ENCODE data around the gene ZNF341. TPM values are rescaled to one million over a fixed set of nuclear protein-coding genes. Genes with fewer than 3 reads are reported as not detected.

Gene ZNF341
- total and polyA plus RNA-seq, 9 of the 15 experiments (the other 6 are each of a cell fraction or from before 2014, with no cell fraction given) = 0.08 to 2.6 (median 1.0) TPM

DNA sequence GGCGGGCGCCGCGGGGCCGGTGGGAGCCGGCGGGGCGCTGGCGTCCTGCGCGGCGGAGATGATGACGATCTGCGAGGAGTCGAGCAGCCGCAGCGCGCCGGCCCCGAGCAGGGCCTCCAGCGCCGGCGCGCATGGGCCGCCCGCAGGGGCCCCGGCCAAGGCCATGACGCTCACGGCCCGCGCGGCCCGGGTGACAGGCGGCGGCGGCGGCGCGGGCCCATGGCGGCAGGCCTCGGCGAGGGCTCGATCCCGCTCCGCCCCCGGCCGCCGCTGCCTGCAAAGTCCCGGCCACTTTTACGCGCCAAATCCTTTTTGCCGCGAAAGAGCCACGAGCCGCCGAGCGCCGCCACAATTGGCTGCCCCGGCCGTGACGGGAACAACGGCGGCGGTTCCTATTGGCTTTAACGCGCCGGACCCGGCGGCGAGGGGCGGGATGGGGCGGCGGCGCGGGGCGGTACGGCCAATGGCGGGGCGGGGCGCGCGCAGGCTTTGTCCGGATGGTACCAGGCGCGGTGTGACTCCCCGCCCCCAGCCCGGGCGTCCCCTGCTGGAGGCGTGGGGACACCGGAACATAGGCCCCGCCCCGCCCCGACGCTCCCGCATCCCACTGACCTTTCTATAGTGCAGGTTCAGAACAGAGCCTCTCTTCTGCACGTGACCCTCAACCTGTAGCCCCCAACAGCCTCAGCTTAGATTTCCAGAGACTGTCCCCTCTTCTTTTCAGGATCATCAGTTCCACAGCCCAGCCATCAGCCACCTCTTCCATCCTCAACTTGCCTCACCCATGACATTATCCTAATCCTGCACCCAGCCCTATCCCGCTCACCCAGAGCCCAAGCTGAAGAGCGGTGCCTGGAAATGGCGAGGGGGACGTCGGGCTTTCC, 45.5 kb upstream of the ZNF341 start, which contains the start of gene E2F1 (continued):
- TF ChIP-seq, protein P1, sequence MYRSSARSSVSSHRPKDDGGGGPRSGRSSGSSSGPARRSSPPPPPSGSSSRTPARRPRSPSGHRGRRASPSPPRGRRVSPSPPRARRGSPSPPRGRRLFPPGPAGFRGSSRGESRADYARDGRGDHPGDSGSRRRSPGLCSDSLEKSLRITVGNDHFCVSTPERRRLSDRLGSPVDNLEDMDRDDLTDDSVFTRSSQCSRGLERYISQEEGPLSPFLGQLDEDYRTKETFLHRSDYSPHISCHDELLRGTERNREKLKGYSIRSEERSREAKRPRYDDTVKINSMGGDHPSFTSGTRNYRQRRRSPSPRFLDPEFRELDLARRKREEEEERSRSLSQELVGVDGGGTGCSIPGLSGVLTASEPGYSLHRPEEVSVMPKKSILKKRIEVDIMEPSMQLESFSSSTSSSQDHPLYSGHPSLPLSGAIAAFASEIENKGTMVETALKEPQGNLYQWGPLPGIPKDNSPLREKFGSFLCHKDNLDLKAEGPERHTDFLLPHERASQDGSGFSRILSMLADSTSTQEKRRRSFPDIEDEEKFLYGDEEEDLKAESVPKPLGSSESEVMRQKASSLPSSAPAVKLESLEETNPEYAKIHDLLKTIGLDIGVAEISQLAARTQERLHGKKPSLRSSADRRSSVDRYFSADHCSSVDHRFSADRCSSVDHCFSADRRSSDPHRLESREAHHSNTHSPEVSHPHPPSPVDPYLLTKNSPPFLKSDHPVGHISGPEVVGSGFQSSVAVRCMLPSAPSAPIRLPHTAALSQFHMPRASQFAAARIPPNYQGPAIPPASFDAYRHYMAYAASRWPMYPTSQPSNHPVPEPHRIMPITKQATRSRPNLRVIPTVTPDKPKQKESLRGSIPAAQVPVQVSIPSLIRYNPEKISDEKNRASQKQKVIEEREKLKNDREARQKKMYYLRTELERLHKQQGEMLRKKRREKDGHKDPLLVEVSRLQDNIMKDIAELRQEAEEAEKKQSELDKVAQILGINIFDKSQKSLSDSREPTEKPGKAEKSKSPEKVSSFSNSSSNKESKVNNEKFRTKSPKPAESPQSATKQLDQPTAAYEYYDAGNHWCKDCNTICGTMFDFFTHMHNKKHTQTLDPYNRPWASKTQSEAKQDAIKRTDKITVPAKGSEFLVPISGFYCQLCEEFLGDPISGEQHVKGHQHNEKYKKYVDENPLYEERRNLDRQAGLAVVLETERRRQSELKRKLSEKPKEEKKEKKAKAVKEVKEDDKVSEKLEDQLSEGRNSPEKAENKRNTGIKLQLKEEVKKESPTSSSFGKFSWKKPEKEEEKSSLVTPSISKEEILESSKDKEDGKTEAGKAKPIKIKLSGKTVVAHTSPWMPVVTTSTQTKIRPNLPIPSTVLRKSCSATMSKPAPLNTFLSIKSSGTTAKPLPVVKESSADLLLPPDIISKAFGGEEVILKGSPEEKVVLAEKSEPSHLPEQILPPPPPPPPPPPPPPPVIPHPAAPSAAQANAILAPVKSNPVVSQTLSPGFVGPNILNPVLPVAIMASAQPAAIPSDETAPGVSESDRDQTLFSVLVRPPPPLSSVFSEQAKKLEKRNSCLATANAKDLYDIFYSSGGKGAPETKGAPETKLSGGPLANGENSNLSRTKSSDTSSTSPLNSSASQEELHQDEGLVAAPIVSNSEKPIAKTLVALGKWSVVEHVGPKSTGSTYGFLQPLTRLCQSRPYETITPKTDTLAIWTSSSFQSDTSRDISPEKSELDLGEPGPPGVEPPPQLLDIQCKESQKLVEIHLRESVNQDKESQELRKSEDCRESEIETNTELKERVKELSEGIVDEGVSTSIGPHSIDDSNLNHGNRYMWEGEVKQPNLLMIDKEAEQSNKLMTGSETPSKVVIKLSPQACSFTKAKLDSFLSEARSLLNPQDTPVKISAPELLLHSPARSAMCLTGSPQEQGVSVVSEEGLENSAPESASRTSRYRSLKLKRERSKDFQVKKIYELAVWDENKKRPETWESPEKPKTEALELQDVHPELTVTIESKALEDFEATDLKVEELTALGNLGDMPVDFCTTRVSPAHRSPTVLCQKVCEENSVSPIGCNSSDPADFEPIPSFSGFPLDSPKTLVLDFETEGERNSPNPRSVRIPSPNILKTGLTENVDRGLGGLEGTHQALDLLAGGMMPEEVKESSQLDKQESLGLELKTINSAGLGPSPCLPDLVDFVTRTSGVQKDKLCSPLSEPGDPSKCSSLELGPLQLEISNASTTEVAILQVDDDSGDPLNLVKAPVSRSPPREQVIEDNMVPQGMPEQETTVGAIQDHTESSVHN (IDR thresholded peaks at IDR 0.05; ENCODE audit: borderline replicate concordance in 1 of 2, low read depth in 1 of 2) = no peak
- TF ChIP-seq SIN3B (IDR thresholded peaks at IDR 0.05; ENCODE audit: low read depth) = peak; percentile 64
- TF ChIP-seq TARDBP (IDR thresholded peaks at IDR 0.05) = no peak
- peak; percentile 41; the same call in 1 of the 2 replicates for TF ChIP-seq JUND (IDR thresholded peaks at IDR 0.05; ENCODE audit: borderline replicate concordance, low read depth, low read length)
- no peak for TF ChIP-seq JUND (tag; IDR thresholded peaks at IDR 0.05; ENCODE audit: borderline replicate concordance, low read depth, low read length)
- TF ChIP-seq, protein P2, sequence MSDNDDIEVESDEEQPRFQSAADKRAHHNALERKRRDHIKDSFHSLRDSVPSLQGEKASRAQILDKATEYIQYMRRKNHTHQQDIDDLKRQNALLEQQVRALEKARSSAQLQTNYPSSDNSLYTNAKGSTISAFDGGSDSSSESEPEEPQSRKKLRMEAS (CRISPR knock-in tag; IDR thresholded peaks at IDR 0.05) = peak; percentile 75
- TF ChIP-seq, protein P3, sequence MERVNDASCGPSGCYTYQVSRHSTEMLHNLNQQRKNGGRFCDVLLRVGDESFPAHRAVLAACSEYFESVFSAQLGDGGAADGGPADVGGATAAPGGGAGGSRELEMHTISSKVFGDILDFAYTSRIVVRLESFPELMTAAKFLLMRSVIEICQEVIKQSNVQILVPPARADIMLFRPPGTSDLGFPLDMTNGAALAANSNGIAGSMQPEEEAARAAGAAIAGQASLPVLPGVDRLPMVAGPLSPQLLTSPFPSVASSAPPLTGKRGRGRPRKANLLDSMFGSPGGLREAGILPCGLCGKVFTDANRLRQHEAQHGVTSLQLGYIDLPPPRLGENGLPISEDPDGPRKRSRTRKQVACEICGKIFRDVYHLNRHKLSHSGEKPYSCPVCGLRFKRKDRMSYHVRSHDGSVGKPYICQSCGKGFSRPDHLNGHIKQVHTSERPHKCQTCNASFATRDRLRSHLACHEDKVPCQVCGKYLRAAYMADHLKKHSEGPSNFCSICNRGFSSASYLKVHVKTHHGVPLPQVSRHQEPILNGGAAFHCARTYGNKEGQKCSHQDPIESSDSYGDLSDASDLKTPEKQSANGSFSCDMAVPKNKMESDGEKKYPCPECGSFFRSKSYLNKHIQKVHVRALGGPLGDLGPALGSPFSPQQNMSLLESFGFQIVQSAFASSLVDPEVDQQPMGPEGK (CRISPR knock-in tag; IDR thresholded peaks at IDR 0.05; ENCODE audit: borderline replicate concordance) = no peak
- no peak for TF ChIP-seq MAFF (IDR thresholded peaks at IDR 0.05; ENCODE audit: low read length)
- TF ChIP-seq PURB (CRISPR knock-in tag; IDR thresholded peaks at IDR 0.05; ENCODE audit: low read depth) = no peak
- TF ChIP-seq TBP (optimal IDR thresholded peaks at IDR 0.05; ENCODE audit: low read depth, low read length) = peak; percentile 68
- TF ChIP-seq, protein P4, sequence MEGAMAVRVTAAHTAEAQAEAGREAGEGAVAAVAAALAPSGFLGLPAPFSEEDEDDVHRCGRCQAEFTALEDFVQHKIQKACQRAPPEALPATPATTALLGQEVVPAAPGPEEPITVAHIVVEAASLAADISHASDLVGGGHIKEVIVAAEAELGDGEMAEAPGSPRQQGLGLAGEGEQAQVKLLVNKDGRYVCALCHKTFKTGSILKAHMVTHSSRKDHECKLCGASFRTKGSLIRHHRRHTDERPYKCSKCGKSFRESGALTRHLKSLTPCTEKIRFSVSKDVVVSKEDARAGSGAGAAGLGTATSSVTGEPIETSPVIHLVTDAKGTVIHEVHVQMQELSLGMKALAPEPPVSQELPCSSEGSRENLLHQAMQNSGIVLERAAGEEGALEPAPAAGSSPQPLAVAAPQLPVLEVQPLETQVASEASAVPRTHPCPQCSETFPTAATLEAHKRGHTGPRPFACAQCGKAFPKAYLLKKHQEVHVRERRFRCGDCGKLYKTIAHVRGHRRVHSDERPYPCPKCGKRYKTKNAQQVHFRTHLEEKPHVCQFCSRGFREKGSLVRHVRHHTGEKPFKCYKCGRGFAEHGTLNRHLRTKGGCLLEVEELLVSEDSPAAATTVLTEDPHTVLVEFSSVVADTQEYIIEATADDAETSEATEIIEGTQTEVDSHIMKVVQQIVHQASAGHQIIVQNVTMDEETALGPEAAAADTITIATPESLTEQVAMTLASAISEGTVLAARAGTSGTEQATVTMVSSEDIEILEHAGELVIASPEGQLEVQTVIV (CRISPR knock-in tag; IDR thresholded peaks at IDR 0.05; ENCODE audit: borderline replicate concordance) = no peak
- no peak for TF ChIP-seq EHMT2 (IDR thresholded peaks at IDR 0.05)

All from K562 (cell line).